NCI-H2107 treated with DMSO at 0.1 percent for 48 hours (cell line): ENCODE results near the gene CATSPER3.

Experiments used
- DNase-seq: peaks from one replicate; lab custom pipeline; 2025; ENCODE audit not compliant: unreplicated experiment; lab: John Stamatoyannopoulos, UW

The CATSPER3 gene

GRCh38 chr5:135059000-135059923 lies 91.6 kb downstream of the CATSPER3 start:
- DNase-seq: no peak

DNA sequence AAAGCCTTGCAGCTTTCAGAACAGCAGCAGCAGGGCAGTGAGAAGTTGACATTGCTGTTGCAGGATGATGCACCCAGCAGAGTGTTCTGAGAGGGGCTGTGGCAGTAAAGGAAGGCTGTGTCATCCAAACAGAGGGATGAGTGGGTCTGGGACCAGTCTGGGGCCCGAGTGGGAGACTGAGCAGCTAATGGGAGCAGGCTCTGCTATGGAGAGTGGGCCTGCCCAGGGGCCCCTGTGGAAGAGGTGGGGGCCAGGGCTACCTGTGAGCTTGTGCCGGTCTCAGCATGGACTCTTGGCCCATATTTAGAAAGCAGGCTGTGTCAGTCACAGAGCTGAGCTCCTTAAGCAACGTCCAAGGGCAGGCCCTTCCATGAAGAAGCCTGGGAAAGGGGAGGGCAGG lies 92.3 kb downstream of the CATSPER3 start:
- DNase-seq: no peak

DNA sequence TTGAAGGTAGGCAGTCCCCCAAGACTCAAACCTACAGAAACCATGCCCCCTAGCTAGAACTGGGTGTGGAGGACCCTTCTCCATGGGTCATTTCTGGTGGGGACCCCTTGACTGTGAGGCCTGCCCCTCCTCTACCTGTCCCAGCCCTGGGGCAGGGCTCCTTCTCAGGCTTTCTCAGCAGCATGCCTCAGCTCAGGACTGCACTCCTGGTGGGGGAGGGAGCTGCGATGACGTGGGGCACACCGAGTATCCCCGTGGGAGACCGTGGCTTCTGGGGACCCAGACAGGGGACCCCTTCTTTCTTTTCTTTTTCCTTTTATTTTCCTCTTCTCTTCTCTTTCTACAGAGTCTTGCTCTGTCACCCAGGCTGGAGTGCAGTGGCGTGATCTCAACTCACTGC lies 93.3 kb downstream of the CATSPER3 start:
- no peak for DNase-seq
